ENCODE data around the gene SNRNP35.
"Not testable (repeated sequence)": the region's sequence is repeated elsewhere in the genome, so short reads cannot be mapped to it uniquely, and the experiment has no call there.

The SNRNP35 gene

GRCh38 chr12:123449249-123449733 lies 8.6 kb upstream of the SNRNP35 start:
- no peak for DNase-seq (ENCODE audit: low read depth, low spot score)

- DNase-seq (ENCODE audit: low read depth, low spot score), result no peak
Observed at GRCh38 chr12:123449856-123450255, 8.1 kb upstream of the SNRNP35 start.

- DNase-seq (ENCODE audit: low read depth, low spot score), result no peak
Observed at GRCh38 chr12:123450636-123451035, 7.3 kb upstream of the SNRNP35 start.

GRCh38 chr12:123452276-123452550 lies 5.7 kb upstream of the SNRNP35 start:
- not testable (repeated sequence) for DNase-seq (ENCODE audit: low read depth, low spot score)

- DNase-seq (ENCODE audit: low read depth, low spot score), result no peak
Observed at GRCh38 chr12:123453165-123453564, 4.8 kb upstream of the SNRNP35 start.

GRCh38 chr12:123463174-123463573 lies 5.2 kb downstream of the SNRNP35 start:
- DNase-seq (ENCODE audit: low read depth, low spot score), result not testable (repeated sequence)

GRCh38 chr12:123465084-123465483 lies 7.1 kb downstream of the SNRNP35 start:
- no peak for DNase-seq (ENCODE audit: low read depth, low spot score)

GRCh38 chr12:123468786-123469185 lies 10.8 kb downstream of the SNRNP35 start:
- no peak for DNase-seq (ENCODE audit: low read depth, low spot score)

GRCh38 chr12:123469978-123470377 lies 12.0 kb downstream of the SNRNP35 start:
- no peak for DNase-seq (ENCODE audit: low read depth, low spot score)

- DNase-seq (ENCODE audit: low read depth, low spot score), result no peak
Observed at GRCh38 chr12:123471374-123472068, 13.6 kb downstream of the SNRNP35 start.

GRCh38 chr12:123472438-123472849 lies 14.5 kb downstream of the SNRNP35 start:
- no peak for DNase-seq (ENCODE audit: low read depth, low spot score)

- DNase-seq (ENCODE audit: low read depth, low spot score), result no peak
Observed at GRCh38 chr12:123474485-123475245, 16.7 kb downstream of the SNRNP35 start.

GRCh38 chr12:123475246-123475703 lies 17.3 kb downstream of the SNRNP35 start:
- DNase-seq (ENCODE audit: low read depth, low spot score), result no peak

GRCh38 chr12:123478069-123478468 lies 20.1 kb downstream of the SNRNP35 start:
- DNase-seq (ENCODE audit: low read depth, low spot score), result no peak

GRCh38 chr12:123478762-123479161 lies 20.8 kb downstream of the SNRNP35 start:
- DNase-seq (ENCODE audit: low read depth, low spot score), result no peak

GRCh38 chr12:123479442-123480180 lies 21.7 kb downstream of the SNRNP35 start:
- DNase-seq (ENCODE audit: low read depth, low spot score), result no peak

- not testable (repeated sequence) for DNase-seq (ENCODE audit: low read depth, low spot score)
Observed at GRCh38 chr12:123481251-123481650, 23.3 kb downstream of the SNRNP35 start.

GRCh38 chr12:123482876-123483275 lies 24.9 kb downstream of the SNRNP35 start:
- no peak for DNase-seq (ENCODE audit: low read depth, low spot score)

GRCh38 chr12:123483602-123484248 lies 25.8 kb downstream of the SNRNP35 start:
- DNase-seq (ENCODE audit: low read depth, low spot score), result no peak

- DNase-seq (ENCODE audit: low read depth, low spot score), result no peak
Observed at GRCh38 chr12:123485756-123486155, 27.8 kb downstream of the SNRNP35 start.

GRCh38 chr12:123487428-123487827 lies 29.5 kb downstream of the SNRNP35 start:
- DNase-seq (ENCODE audit: low read depth, low spot score), result no peak

Data from activated CD4-positive, CD25-positive, alpha-beta regulatory T cell treated with anti-CD3 and anti-CD28 coated beads, Interleukin-2, amount 50 U/mL, for 16 hours (primary cell).